Measurements from ENCODE around the gene B3GALNT1.

Gene B3GALNT1

GRCh38 chr3:161104561-161105551, at the start of gene B3GALNT1:
Gene B3GALNT1 (minus strand): TSS chr3:161105349. CDS start chr3:161086754, 18,595 bp downstream.
- no peak for DNase-seq

- DNase-seq = no peak
These were observed 48.3 kb upstream of the B3GALNT1 start for GRCh38 chr3:161153480-161153879.

GRCh38 chr3:161150001-161150525, 44.9 kb upstream of the B3GALNT1 start:
- DNase-seq = no peak

GRCh38 chr3:161149529-161149928, 44.4 kb upstream of the B3GALNT1 start:
- DNase-seq = peak; percentile 48

- no peak for DNase-seq
These were observed 43.8 kb upstream of the B3GALNT1 start for GRCh38 chr3:161148832-161149475.

- no peak for DNase-seq
These were observed 37.3 kb upstream of the B3GALNT1 start for GRCh38 chr3:161142486-161142885.

- no peak for DNase-seq
These were observed 34.5 kb upstream of the B3GALNT1 start for GRCh38 chr3:161139686-161140085.

GRCh38 chr3:161137260-161137659, 32.1 kb upstream of the B3GALNT1 start:
- no peak for DNase-seq

- DNase-seq = no peak
These were observed 27.2 kb upstream of the B3GALNT1 start for GRCh38 chr3:161132391-161132790.

- no peak for DNase-seq
These were observed 21.3 kb upstream of the B3GALNT1 start for GRCh38 chr3:161126495-161126894.

GRCh38 chr3:161117646-161118045, 12.5 kb upstream of the B3GALNT1 start:
- no peak for DNase-seq

- DNase-seq = peak; percentile 50
These were observed 3.7 kb upstream of the B3GALNT1 start for GRCh38 chr3:161108840-161109239.

GRCh38 chr3:161107311-161107710, 2.2 kb upstream of the B3GALNT1 start:
- no peak for DNase-seq

GRCh38 chr3:161103776-161104385, 1.3 kb downstream of the B3GALNT1 start:
- no peak for DNase-seq

- DNase-seq = no peak
These were observed 3.5 kb downstream of the B3GALNT1 start for GRCh38 chr3:161101609-161102008.

- DNase-seq = no peak
These were observed 4.2 kb downstream of the B3GALNT1 start for GRCh38 chr3:161100994-161101393.

- no peak for DNase-seq
These were observed 8.3 kb downstream of the B3GALNT1 start for GRCh38 chr3:161096771-161097367.

GRCh38 chr3:161093895-161094294, 11.3 kb downstream of the B3GALNT1 start:
- no peak for DNase-seq

GRCh38 chr3:161084277-161084676, 20.9 kb downstream of the B3GALNT1 start:
- DNase-seq = no peak

- no peak for DNase-seq
These were observed 22.0 kb downstream of the B3GALNT1 start for GRCh38 chr3:161083131-161083530.

- DNase-seq = no peak
These were observed 23.1 kb downstream of the B3GALNT1 start for GRCh38 chr3:161082063-161082462.

- DNase-seq = peak; percentile 12
These were observed 23.5 kb downstream of the B3GALNT1 start for GRCh38 chr3:161081633-161082032.

GRCh38 chr3:161073181-161073580, 32.0 kb downstream of the B3GALNT1 start:
- DNase-seq = no peak

Data from MV-4-11 (cell line).